GM20000 (cell line): ENCODE measurements around the gene DDR1.

Experiments
- DNase-seq: peaks from one replicate; pipeline ENCODE4 v3.0.0; 2012; ENCODE audit warnings: low spot score
- CTCF ChIP-seq: IDR thresholded peaks from 2 replicates; pipeline ENCODE4 v1.5.1; 2012; ENCODE audit warnings: mild to moderate bottlenecking, control low read depth; ENCODE audit errors: extremely low read depth, missing control alignments

Gene DDR1

GRCh38 chr6:30932665-30933365, 48.5 kb downstream of the DDR1 start:
- no peak for DNase-seq
- TF ChIP-seq CTCF: no peak

GRCh38 chr6:30935018-30935417, 50.7 kb downstream of the DDR1 start:
- TF ChIP-seq CTCF: no peak
- no peak for DNase-seq

GRCh38 chr6:30937265-30937664, 52.9 kb downstream of the DDR1 start:
- TF ChIP-seq CTCF: no peak
- no peak for DNase-seq

- TF ChIP-seq CTCF: no peak
- no peak for DNase-seq
These were observed 54.4 kb downstream of the DDR1 start for GRCh38 chr6:30938730-30939129.

GRCh38 chr6:30939473-30939872, 55.2 kb downstream of the DDR1 start:
- TF ChIP-seq CTCF: no peak
- DNase-seq: no peak

GRCh38 chr6:30940361-30940986, 56.2 kb downstream of the DDR1 start, which contains the start of gene MUCL3:
Gene MUCL3, plus strand, starts transcription at chr6:30940973. Its CDS starts 27 bp downstream, at chr6:30941000.
- no peak for DNase-seq
- no peak for TF ChIP-seq CTCF

GRCh38 chr6:30942338-30943060, 58.2 kb downstream of the DDR1 start:
- no peak for TF ChIP-seq CTCF
- no peak for DNase-seq
